Adrenal gland (tissue), 5 donors: ENCODE results near the gene EPSTI1.

Experiments
- POLR2A ChIP-seq, 2 donors: fragments of 450-650 bp; IDR thresholded peaks; one replicate each; pipeline ENCODE4 v1.6.1; 2017; ENCODE audit warnings: antibody characterized with exemption in 2 of 2, mild to moderate bottlenecking in 2 of 2, moderate library complexity in 1 of 2
- TF ChIP-seq, protein P1 (sequence below), 6 experiments: fragments of 450-650 bp in 4 of 6; fragments of 200-600 bp in 2 of 6; sonication (generic) in 1 of 6; IDR thresholded peaks; 1 replicate in 5 of 6; 2 replicates in 1 of 6; pipeline versions ENCODE4 v1.5.1 to v1.8.0; 2016 to 2021; ENCODE audit warnings: antibody characterized with exemption in 6 of 6, mild to moderate bottlenecking in 2 of 6, moderate library complexity in 1 of 6
- donor health status: DM: no; HTN: no; CAD: no.

DNA sequence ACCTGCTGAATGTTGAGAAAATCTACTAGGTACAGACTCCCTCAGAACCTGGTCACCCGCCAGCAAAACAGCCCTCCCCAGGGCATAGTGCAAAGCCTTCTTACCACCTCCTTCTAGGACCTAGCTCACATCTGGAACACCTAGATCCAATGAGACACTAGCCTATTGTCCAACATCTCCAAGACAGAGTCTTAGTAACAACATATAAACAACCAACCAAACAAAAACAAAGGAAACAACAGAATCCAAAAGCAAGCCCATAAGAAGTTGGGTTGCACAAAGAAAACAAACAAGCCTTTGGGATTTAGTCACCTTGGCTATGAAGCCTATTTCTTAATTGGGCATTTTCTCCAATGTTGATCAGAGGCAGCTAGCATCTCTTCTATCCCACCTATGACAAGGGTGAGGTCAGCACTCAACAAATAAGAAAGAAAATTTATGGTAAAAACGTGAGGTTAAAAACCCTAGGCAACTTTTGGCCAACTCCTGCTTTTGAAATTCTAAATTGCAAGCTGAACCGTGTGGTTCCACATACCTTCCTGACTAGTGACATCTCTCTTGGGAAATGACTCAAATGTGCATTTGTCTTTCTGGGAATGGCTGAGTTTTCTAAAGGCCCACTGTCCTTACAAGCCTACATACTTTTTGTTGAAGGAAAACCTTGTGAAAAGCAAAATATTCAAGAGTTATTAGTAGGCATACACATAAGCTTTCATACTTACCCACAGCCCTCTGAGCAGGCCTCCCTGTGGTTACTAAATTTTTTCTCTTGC lies 144.0 kb downstream of the EPSTI1 start:
- TF ChIP-seq, protein P1, sequence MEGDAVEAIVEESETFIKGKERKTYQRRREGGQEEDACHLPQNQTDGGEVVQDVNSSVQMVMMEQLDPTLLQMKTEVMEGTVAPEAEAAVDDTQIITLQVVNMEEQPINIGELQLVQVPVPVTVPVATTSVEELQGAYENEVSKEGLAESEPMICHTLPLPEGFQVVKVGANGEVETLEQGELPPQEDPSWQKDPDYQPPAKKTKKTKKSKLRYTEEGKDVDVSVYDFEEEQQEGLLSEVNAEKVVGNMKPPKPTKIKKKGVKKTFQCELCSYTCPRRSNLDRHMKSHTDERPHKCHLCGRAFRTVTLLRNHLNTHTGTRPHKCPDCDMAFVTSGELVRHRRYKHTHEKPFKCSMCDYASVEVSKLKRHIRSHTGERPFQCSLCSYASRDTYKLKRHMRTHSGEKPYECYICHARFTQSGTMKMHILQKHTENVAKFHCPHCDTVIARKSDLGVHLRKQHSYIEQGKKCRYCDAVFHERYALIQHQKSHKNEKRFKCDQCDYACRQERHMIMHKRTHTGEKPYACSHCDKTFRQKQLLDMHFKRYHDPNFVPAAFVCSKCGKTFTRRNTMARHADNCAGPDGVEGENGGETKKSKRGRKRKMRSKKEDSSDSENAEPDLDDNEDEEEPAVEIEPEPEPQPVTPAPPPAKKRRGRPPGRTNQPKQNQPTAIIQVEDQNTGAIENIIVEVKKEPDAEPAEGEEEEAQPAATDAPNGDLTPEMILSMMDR (IDR thresholded peaks at IDR 0.05), result no peak
- no peak for TF ChIP-seq POLR2A (IDR thresholded peaks at IDR 0.05)
